B cell (primary cell): Measurements from ENCODE around the gene GPR15. TPM values are rescaled to one million over a fixed set of nuclear protein-coding genes. Genes with fewer than 3 reads are reported as not detected.

ENCODE experiments used
- ATAC-seq: fragments of 200-7000 bp; cut with Tn5 transposase; one replicate; pipeline ENCODE4 v1.10.0; 2021; ENCODE audit warnings: low read depth, mild to moderate bottlenecking, moderate number of reproducible peaks, moderate library complexity
- CTCF ChIA-PET: fragments of 350-600 bp; sonication (Branson Sonifier 250); formaldehyde crosslinking; loops from one replicate; lab custom pipeline; 2021; ENCODE audit warnings: antibody characterized with exemption, inconsistent platforms; lab: Charles Lee
- POLR2A ChIA-PET: fragments of 350-600 bp; sonication (Branson Sonifier 250); formaldehyde crosslinking; loops from one replicate; lab custom pipeline; 2021; ENCODE audit warnings: antibody characterized with exemption; lab: Charles Lee
- DNase-seq: peaks from one replicate; pipeline ENCODE4 v3.0.0; 2013
- H2AFZ ChIP-seq: 2 replicates; pipeline ENCODE4 v1.6.1; 2012; ENCODE audit warnings: mild to moderate bottlenecking, low read depth, low read length; ENCODE audit not compliant: insufficient read depth, poor library complexity, severe bottlenecking
- H3K27ac ChIP-seq, 2 donors: 1 replicate in 1 of 2; 2 replicates in 1 of 2; pipeline ENCODE4 v1.5.1; 2012 to 2013; ENCODE audit warnings: low read length in 2 of 2, mild to moderate bottlenecking in 2 of 2, moderate library complexity in 1 of 2
- H3K27me3 ChIP-seq, 4 experiments: fragments of 200-600 bp in 1 of 4; sonication (generic) in 1 of 4; replicated peaks in 1 of 4; 1 replicate in 2 of 4; 2 replicates in 2 of 4; pipeline versions ENCODE4 v1.6.1 to v1.7.0; 2013 to 2016; ENCODE audit warnings: low read length in 3 of 4, mild to moderate bottlenecking in 2 of 4, mixed read lengths in 1 of 4, moderate library complexity in 1 of 4; ENCODE audit not compliant: insufficient read depth in 4 of 4, control insufficient read depth in 3 of 4; ENCODE audit errors: control extremely low read depth in 1 of 4
- H3K36me3 ChIP-seq, 2 experiments: replicated peaks in 1 of 2; 1 replicate in 1 of 2; 2 replicates in 1 of 2; pipeline versions ENCODE4 v1.6.1 to v1.7.1; 2013; ENCODE audit warnings: low read length in 1 of 2; ENCODE audit not compliant: insufficient read depth in 2 of 2, control insufficient read depth in 1 of 2; ENCODE audit errors: control extremely low read depth in 1 of 2, extremely low read depth in 1 of 2
- H3K4me1 ChIP-seq, 2 donors: fragments of 200-600 bp in 1 of 2; sonication (generic) in 1 of 2; 1 replicate in 1 of 2; 2 replicates in 1 of 2; pipeline versions ENCODE4 v1.5.1 to v1.6.1; 2013 to 2017; ENCODE audit warnings: low read length in 2 of 2; ENCODE audit not compliant: control insufficient read depth in 2 of 2, insufficient read depth in 2 of 2
- H3K4me2 ChIP-seq: replicated peaks from 2 replicates; pipeline ENCODE3; 2012; ENCODE audit warnings: mild to moderate bottlenecking, low read depth, low read length; ENCODE audit not compliant: poor library complexity, severe bottlenecking
- H3K4me3 ChIP-seq, 5 experiments: fragments of 200-600 bp in 1 of 5; sonication (generic) in 1 of 5; 1 replicate in 3 of 5; 2 replicates in 2 of 5; pipeline versions ENCODE4 v1.5.1 to v1.7.0; 2011 to 2016; ENCODE audit warnings: low read length in 4 of 5, mild to moderate bottlenecking in 4 of 5, low read depth in 2 of 5, control low read depth in 1 of 5, moderate library complexity in 1 of 5; ENCODE audit not compliant: insufficient read depth in 1 of 5; ENCODE audit errors: control extremely low read depth in 1 of 5, extremely low read depth in 1 of 5
- H3K79me2 ChIP-seq: fragments of 200-600 bp; sonication (generic); one replicate; pipeline ENCODE4 v1.6.0; 2016; ENCODE audit warnings: low read length; ENCODE audit not compliant: control insufficient read depth, insufficient read depth
- H3K9ac ChIP-seq: fragments of 200-600 bp; sonication (generic); 2 replicates; pipeline ENCODE4 v1.6.1; 2017; ENCODE audit warnings: mild to moderate bottlenecking, low read length, moderate library complexity
- H3K9me3 ChIP-seq, 3 donors: one replicate each; pipeline versions ENCODE4 v1.6.1 to v1.7.1; 2013; ENCODE audit warnings: low read length in 2 of 3; ENCODE audit not compliant: control insufficient read depth in 2 of 3, insufficient read depth in 1 of 3; ENCODE audit errors: control extremely low read depth in 1 of 3
- H4K20me1 ChIP-seq: 2 replicates; pipeline ENCODE4 v1.6.0; 2012; ENCODE audit warnings: mild to moderate bottlenecking, low read length; ENCODE audit not compliant: insufficient read depth, control insufficient read depth, poor library complexity, severe bottlenecking
- H3K27ac Mint-ChIP-seq: one replicate; pipeline ENCODE4 v1.8.0; 2021; ENCODE audit warnings: mixed read lengths
- H3K27me3 Mint-ChIP-seq: one replicate; pipeline ENCODE4 v1.8.0; 2021; ENCODE audit warnings: mixed read lengths
- H3K4me1 Mint-ChIP-seq: one replicate; pipeline ENCODE4 v1.8.0; 2021; ENCODE audit warnings: mixed read lengths
- H3K4me3 Mint-ChIP-seq: one replicate; pipeline ENCODE4 v1.8.0; 2021; ENCODE audit warnings: mixed read lengths
- H3K9me3 Mint-ChIP-seq: one replicate; pipeline ENCODE4 v1.8.0; 2022; ENCODE audit warnings: mixed read lengths; ENCODE audit not compliant: insufficient read depth
- EZH2 ChIP-seq: IDR thresholded peaks from 2 replicates; pipeline ENCODE4 v1.6.1; 2012; ENCODE audit warnings: borderline replicate concordance, low read depth, mild to moderate bottlenecking, moderate library complexity, low read length; ENCODE audit not compliant: insufficient read depth, poor library complexity, severe bottlenecking
- WGBS: methylation state at CpG from one replicate; pipeline ENCODE4 v1.1.5; 2013; ENCODE audit warnings: missing lambda C conversion rate; ENCODE audit not compliant: insufficient coverage; 5-methylcytosine and 5-hydroxymethylcytosine counted together
- intact Hi-C: fragments of 100-400 bp; cut with micrococcal nuclease; formaldehyde crosslinking; loops from one replicate; pipeline ENCODE4 v1.10.0; 2022
- polyA plus RNA-seq: library from polyadenylated mRNA; depleted of rRNA; stranded (reverse); fragments of >200 nt; gene quantifications from 2 replicates; pipeline ENCODE4 v1.2.3, GENCODE V29; 2012
- total RNA-seq, 2 donors: library from RNA; stranded (reverse); fragments of 120-200 nt in 1 of 2; gene quantifications; 1 replicate in 1 of 2; 2 replicates in 1 of 2; pipeline versions ENCODE4 v1.2.3 to v1.2.4, GENCODE V29; 2013 to 2022
- TF ChIP-seq, protein P1 (sequence below): fragments of 200-600 bp; IDR thresholded peaks from one replicate; pipeline ENCODE4 v1.8.0; 2022; ENCODE audit warnings: antibody characterized with exemption, mild to moderate bottlenecking

The GPR15 gene
- total and polyA plus RNA-seq, 2 donors (not counting 1 experiment from before 2014, with no cell fraction given) = 6.4 to 6.5 TPM

DNA sequence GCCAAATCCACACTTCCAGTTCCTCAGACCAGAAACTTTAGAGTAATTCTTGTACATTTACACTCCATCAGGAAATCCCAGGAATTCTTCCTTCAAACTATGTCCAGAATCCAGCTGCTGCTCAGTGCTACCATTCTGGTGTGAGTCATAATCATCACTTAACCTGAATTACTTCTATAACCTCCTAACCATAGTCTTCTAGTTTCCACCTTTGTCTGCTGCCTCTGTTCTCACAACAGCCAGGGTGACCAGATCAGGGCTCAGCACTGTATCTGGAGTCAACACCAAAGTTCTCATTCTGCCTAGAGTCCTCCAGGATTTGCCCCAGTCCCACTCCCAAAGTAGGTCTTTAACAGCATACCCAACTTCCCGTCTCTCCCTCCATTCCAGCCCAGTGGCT lies 12.4 kb upstream of the GPR15 start:
- TF ChIP-seq, protein P1, sequence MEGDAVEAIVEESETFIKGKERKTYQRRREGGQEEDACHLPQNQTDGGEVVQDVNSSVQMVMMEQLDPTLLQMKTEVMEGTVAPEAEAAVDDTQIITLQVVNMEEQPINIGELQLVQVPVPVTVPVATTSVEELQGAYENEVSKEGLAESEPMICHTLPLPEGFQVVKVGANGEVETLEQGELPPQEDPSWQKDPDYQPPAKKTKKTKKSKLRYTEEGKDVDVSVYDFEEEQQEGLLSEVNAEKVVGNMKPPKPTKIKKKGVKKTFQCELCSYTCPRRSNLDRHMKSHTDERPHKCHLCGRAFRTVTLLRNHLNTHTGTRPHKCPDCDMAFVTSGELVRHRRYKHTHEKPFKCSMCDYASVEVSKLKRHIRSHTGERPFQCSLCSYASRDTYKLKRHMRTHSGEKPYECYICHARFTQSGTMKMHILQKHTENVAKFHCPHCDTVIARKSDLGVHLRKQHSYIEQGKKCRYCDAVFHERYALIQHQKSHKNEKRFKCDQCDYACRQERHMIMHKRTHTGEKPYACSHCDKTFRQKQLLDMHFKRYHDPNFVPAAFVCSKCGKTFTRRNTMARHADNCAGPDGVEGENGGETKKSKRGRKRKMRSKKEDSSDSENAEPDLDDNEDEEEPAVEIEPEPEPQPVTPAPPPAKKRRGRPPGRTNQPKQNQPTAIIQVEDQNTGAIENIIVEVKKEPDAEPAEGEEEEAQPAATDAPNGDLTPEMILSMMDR = no peak
- no peak for TF ChIP-seq EZH2
- Histone ChIP-seq H3K4me2 (no peak overlapping the region), H3K27ac (no peak overlapping the region), H3K4me1 (peaks cover 13 to 15% of the 10 kb centered on the region in 2 donors), H4K20me1 (no peaks in the 10 kb centered on the region), H2AFZ (no peak overlapping the region), H3K27me3 (no peaks in the 10 kb centered on the region), H3K9ac (no peak overlapping the region), H3K9me3 (no peaks in the 10 kb centered on the region), H3K79me2 (peaks cover 25% of the 10 kb centered on the region), H3K36me3 (peaks cover 12 to 27% of the 10 kb centered on the region in 2 experiments), H3K4me3 (no peak overlapping the region)
- 100% methylated on average over 1 of the region's 1 CpG for WGBS
- ChIA-PET CTCF (no interaction called here), POLR2A (no interaction called here)
- H3K27ac Mint-ChIP-seq = no peak overlapping the region
- H3K27me3 Mint-ChIP-seq = no peaks in the 10 kb centered on the region
- H3K4me1 Mint-ChIP-seq = peaks cover 37% of the 10 kb centered on the region
- intact Hi-C loops = no loop called here
- DNase-seq (no peak), ATAC-seq (no peak)
- H3K4me3 Mint-ChIP-seq = no peak overlapping the region
- no peaks in the 10 kb centered on the region for H3K9me3 Mint-ChIP-seq

DNA sequence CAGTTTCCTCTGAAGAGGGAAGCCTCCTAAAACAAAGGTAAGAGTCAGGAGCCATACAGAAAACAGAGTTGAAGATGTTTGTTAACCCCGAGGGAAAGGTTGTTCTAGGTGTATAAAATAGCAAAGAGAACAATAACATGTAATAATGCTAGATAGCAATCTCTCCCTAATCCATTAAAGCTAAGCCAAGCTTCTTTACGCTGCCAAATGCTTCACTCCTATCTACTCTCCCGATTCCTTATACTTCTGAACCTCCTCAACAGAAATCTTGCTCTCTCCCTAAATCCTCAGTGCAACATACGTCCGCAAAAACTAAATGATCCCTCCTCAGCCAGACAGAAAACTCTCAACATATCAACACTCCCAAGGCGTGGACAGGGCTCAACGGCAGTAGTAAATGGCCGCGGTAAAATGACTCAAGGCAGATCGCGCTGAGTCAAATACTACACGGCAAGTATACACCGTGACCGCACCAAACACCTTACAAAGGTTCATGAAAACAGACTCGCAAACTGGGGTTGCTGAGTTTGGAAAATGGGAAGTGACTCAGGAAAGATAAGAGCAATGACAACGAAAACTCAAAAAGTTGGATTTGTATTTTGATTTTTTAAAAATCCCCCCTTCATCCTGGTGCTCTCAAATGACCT lies 9.8 kb upstream of the GPR15 start:
- Histone ChIP-seq H2AFZ (peak overlapping the region; percentile 73), H3K27ac (peak overlapping the region; percentile 76 to 84), H4K20me1 (no peaks in the 10 kb centered on the region), H3K4me3 (peak overlapping the region; percentile 57 to 88 (median 84)), H3K9me3 (no peaks in the 10 kb centered on the region), H3K9ac (peak overlapping the region; percentile 92), H3K36me3 (peaks cover 10 to 14% of the 10 kb centered on the region in 2 experiments), H3K4me1 (peaks cover 13 to 15% of the 10 kb centered on the region in 2 donors), H3K79me2 (peaks cover 25% of the 10 kb centered on the region), H3K27me3 (peaks cover 0 to 3% (median 0%) of the 10 kb centered on the region in 4 experiments), H3K4me2 (peak overlapping the region; percentile 90)
- DNase-seq = peak; percentile 50
- ATAC-seq = no peak
- Mint-ChIP-seq H3K4me1 (peaks cover 37% of the 10 kb centered on the region), H3K27ac (peak overlapping the region; percentile 81), H3K27me3 (no peaks in the 10 kb centered on the region), H3K9me3 (no peaks in the 10 kb centered on the region), H3K4me3 (peak overlapping the region; percentile 97)
- POLR2A ChIA-PET = interaction anchor here (0.7 kb wide), 1 partner anchor 74 kb away, joined by 3 read pairs; no protein-coding TSS in a partner anchor
- CTCF ChIA-PET = interaction anchor here (0.7 to 1.6 kb wide), 2 partner anchors 82 to 1739 kb away, joined by 3 read pairs; partner anchors contain the start of gene TBC1D23
- 0% methylated on average over 6 of the region's 16 CpGs for WGBS
- TF ChIP-seq, protein P1 = no peak
- no peak for TF ChIP-seq EZH2
- intact Hi-C loops = loop anchor here (1.0 to 5.0 kb wide), 6 partner anchors 50 to 1295 kb away; partner anchors contain the start of genes CMSS1, CRYBG3, GABRR3 and RIOX2
